ENCODE data around the gene ABCC3.

DNA sequence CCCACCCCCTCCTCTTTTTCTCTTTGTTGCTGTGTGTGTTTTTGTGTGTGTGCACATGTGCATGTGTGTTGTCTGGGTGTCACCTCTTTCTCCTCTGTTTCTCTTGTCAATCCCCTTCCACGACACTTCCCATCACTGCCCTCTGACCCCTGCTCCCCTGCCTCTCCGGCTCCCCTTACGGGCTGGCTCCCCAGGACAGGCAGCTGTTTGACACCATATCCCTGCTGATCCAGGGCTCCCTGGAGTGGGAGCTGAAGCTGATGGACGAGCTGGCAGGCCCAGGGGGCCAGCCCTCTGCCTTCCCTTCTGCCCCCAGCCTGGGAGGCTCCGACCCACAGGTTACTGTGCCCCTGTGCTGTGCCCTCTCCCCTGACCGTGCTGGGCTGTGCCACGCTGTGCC is 15.2 kb upstream of the ABCC3 start:
- TF ChIP-seq, protein P1, sequence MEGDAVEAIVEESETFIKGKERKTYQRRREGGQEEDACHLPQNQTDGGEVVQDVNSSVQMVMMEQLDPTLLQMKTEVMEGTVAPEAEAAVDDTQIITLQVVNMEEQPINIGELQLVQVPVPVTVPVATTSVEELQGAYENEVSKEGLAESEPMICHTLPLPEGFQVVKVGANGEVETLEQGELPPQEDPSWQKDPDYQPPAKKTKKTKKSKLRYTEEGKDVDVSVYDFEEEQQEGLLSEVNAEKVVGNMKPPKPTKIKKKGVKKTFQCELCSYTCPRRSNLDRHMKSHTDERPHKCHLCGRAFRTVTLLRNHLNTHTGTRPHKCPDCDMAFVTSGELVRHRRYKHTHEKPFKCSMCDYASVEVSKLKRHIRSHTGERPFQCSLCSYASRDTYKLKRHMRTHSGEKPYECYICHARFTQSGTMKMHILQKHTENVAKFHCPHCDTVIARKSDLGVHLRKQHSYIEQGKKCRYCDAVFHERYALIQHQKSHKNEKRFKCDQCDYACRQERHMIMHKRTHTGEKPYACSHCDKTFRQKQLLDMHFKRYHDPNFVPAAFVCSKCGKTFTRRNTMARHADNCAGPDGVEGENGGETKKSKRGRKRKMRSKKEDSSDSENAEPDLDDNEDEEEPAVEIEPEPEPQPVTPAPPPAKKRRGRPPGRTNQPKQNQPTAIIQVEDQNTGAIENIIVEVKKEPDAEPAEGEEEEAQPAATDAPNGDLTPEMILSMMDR (IDR thresholded peaks at IDR 0.05), result no peak
- TF ChIP-seq POLR2A (IDR thresholded peaks at IDR 0.05) (no peak), POLR2AphosphoS5 (IDR thresholded peaks at IDR 0.05) (no peak), EP300 (IDR thresholded peaks at IDR 0.05) (no peak)
